ENCODE results near the gene HOXB6.

Gene HOXB6

GRCh38 chr17:48577330-48577945 is 27.3 kb downstream of the HOXB6 start (continued):
- peak; percentile 53; the same call in 1 of the 2 replicates for TF ChIP-seq ZSCAN4 (tag by site-specific recombination; IDR thresholded peaks at IDR 0.05)
- no peak for TF ChIP-seq ZNF174 (tag by site-specific recombination; IDR thresholded peaks at IDR 0.05)
- TF ChIP-seq ZNF639 (tag by site-specific recombination; IDR thresholded peaks at IDR 0.05): peak; percentile 89
- no peak for TF ChIP-seq RBAK (tag by site-specific recombination; IDR thresholded peaks at IDR 0.05)
- peak; percentile 98 for TF ChIP-seq ZNF692 (tag by site-specific recombination; IDR thresholded peaks at IDR 0.05)
- no peak; the same call in 1 of the 2 replicates for TF ChIP-seq MYNN (tag by site-specific recombination; IDR thresholded peaks at IDR 0.05; ENCODE audit: borderline replicate concordance)
- no peak for TF ChIP-seq ZNF48 (tag by site-specific recombination; IDR thresholded peaks at IDR 0.05)
- peak; percentile 30; the same call in 1 of the 2 replicates for TF ChIP-seq ZNF223 (tag by site-specific recombination; IDR thresholded peaks at IDR 0.05)
- TF ChIP-seq ZSCAN5A (tag by site-specific recombination; IDR thresholded peaks at IDR 0.05): no peak
- TF ChIP-seq PRDM2 (tag by site-specific recombination; IDR thresholded peaks at IDR 0.05; ENCODE audit: borderline replicate concordance): no peak
- TF ChIP-seq BCL11A (tag by site-specific recombination; IDR thresholded peaks at IDR 0.05; ENCODE audit: low read depth): peak; percentile 86
- no peak for TF ChIP-seq ZNF621 (tag by site-specific recombination; IDR thresholded peaks at IDR 0.05)
- TF ChIP-seq OSR2 (tag by site-specific recombination; IDR thresholded peaks at IDR 0.05): peak; percentile 96
- no peak for TF ChIP-seq ZNF112 (tag by site-specific recombination; IDR thresholded peaks at IDR 0.05)
- no peak for TF ChIP-seq ATF2 (tag by site-specific recombination; IDR thresholded peaks at IDR 0.05; ENCODE audit: low read depth)
- no peak for TF ChIP-seq ZFP3 (tag by site-specific recombination; IDR thresholded peaks at IDR 0.05; ENCODE audit: low read depth)
- TF ChIP-seq ZSCAN18 (tag by site-specific recombination; IDR thresholded peaks at IDR 0.05): no peak
- no peak for TF ChIP-seq HOXC10 (CRISPR knock-in tag; IDR thresholded peaks at IDR 0.05)
- TF ChIP-seq SP2 (tag by site-specific recombination; IDR thresholded peaks at IDR 0.05): peak; percentile 25
- peak; percentile 84 for TF ChIP-seq TSHZ1 (tag by site-specific recombination; IDR thresholded peaks at IDR 0.05; ENCODE audit: borderline replicate concordance)
- no peak for TF ChIP-seq ZNF354C (tag by site-specific recombination; IDR thresholded peaks at IDR 0.05; ENCODE audit: borderline replicate concordance, low read depth)
